HepG2 (cell line): ENCODE results near the gene IRS1. TPM values are rescaled to one million over a fixed set of nuclear protein-coding genes. Genes with fewer than 3 reads are reported as not detected.

ENCODE experiments used
- EP300 ChIP-seq, 3 experiments: sonication (generic) in 1 of 3; formaldehyde crosslinking in 1 of 3; IDR thresholded peaks; 2 replicates each; pipeline versions ENCODE4 v1.5.1 to v1.6.1; 2011 to 2020; ENCODE audit warnings: low read depth in 2 of 3, low read length in 2 of 3, borderline replicate concordance in 1 of 3, improper control_type of control experiment in 1 of 3, mild to moderate bottlenecking in 1 of 3, missing genetic modification reagents in 1 of 3, moderate library complexity in 1 of 3
- HDAC2 ChIP-seq: sonication (generic); formaldehyde crosslinking; IDR thresholded peaks from 2 replicates; pipeline ENCODE4 v1.4.0; 2020; ENCODE audit warnings: missing genetic modification reagents
- ISL2 ChIP-seq: sonication (generic); formaldehyde crosslinking; IDR thresholded peaks from 2 replicates; pipeline ENCODE4 v1.5.0; 2020; ENCODE audit warnings: missing genetic modification reagents
- KDM4B ChIP-seq: sonication (generic); formaldehyde crosslinking; IDR thresholded peaks from 2 replicates; pipeline ENCODE4 v1.4.0; 2020; ENCODE audit warnings: missing genetic modification reagents
- MAFK ChIP-seq, 2 experiments: IDR thresholded peaks in 1 of 2; conservative IDR thresholded peaks in 1 of 2; 2 replicates each; pipeline ENCODE4 v1.6.1; 2011; ENCODE audit warnings: improper control_type of control experiment in 2 of 2, low read length in 2 of 2
- MYC ChIP-seq: sonication (generic); formaldehyde crosslinking; IDR thresholded peaks from 2 replicates; pipeline ENCODE4 v1.9.0; 2021; ENCODE audit warnings: missing genetic modification reagents, borderline replicate concordance
- NFIC ChIP-seq: IDR thresholded peaks from 2 replicates; pipeline ENCODE4 v1.6.1; 2012; ENCODE audit warnings: mild to moderate bottlenecking, low read length, inconsistent platforms
- NR2C2 ChIP-seq: sonication (generic); formaldehyde crosslinking; IDR thresholded peaks from 2 replicates; pipeline ENCODE4 v1.4.0; 2020; ENCODE audit warnings: missing genetic modification reagents, mild to moderate bottlenecking, moderate library complexity, borderline replicate concordance
- PPARG ChIP-seq: conservative IDR thresholded peaks from 2 replicates; pipeline ENCODE4 v1.6.1; 2016; ENCODE audit warnings: missing biosample characterization, missing genetic modification reagents
- RNF2 ChIP-seq: fragments of 450-650 bp; conservative IDR thresholded peaks from 2 replicates; pipeline ENCODE4 v1.6.1; 2016; ENCODE audit warnings: low read depth
- SETDB1 ChIP-seq: sonication (generic); formaldehyde crosslinking; IDR thresholded peaks from 2 replicates; pipeline ENCODE4 v1.5.1; 2020; ENCODE audit warnings: missing genetic modification reagents, mild to moderate bottlenecking, borderline replicate concordance
- SMAD9 ChIP-seq: sonication (generic); formaldehyde crosslinking; IDR thresholded peaks from 2 replicates; pipeline ENCODE4 v1.5.1; 2020; ENCODE audit warnings: mild to moderate bottlenecking, missing genetic modification reagents
- SOX13 ChIP-seq, 3 experiments: fragments of 450-650 bp in 1 of 3; sonication (generic) in 1 of 3; formaldehyde crosslinking in 1 of 3; IDR thresholded peaks in 2 of 3; conservative IDR thresholded peaks in 1 of 3; 2 replicates each; pipeline versions ENCODE4 v1.5.0 to v1.6.1; 2016 to 2020; ENCODE audit warnings: antibody characterized with exemption in 1 of 3, mild to moderate bottlenecking in 1 of 3, missing compliant biosample characterization in 1 of 3, missing genetic modification reagents in 1 of 3, moderate library complexity in 1 of 3
- SP140L ChIP-seq: sonication (generic); formaldehyde crosslinking; IDR thresholded peaks from 2 replicates; pipeline ENCODE4 v1.4.0; 2020; ENCODE audit warnings: missing genetic modification reagents, borderline replicate concordance
- TBX2 ChIP-seq: sonication (generic); formaldehyde crosslinking; IDR thresholded peaks from 2 replicates; pipeline ENCODE4 v1.5.0; 2020; ENCODE audit warnings: missing genetic modification reagents, mild to moderate bottlenecking, borderline replicate concordance
- ZEB1 ChIP-seq: IDR thresholded peaks from 2 replicates; pipeline ENCODE4 v1.6.1; 2012; ENCODE audit warnings: mild to moderate bottlenecking, low read depth, inconsistent platforms; ENCODE audit not compliant: insufficient replicate concordance
- ZIK1 ChIP-seq: sonication (generic); formaldehyde crosslinking; IDR thresholded peaks from 2 replicates; pipeline ENCODE4 v1.5.0; 2020; ENCODE audit warnings: mild to moderate bottlenecking, low read depth, missing genetic modification reagents, borderline replicate concordance
- ZNF207 ChIP-seq: fragments of 450-650 bp; IDR thresholded peaks from 2 replicates; pipeline ENCODE4 v1.6.1; 2016; ENCODE audit warnings: antibody characterized with exemption, borderline replicate concordance
- ZNF317 ChIP-seq: sonication (generic); formaldehyde crosslinking; IDR thresholded peaks from 2 replicates; pipeline ENCODE4 v1.5.0; 2020; ENCODE audit warnings: mild to moderate bottlenecking, missing genetic modification reagents
- ZNF788 ChIP-seq: sonication (generic); formaldehyde crosslinking; IDR thresholded peaks from 2 replicates; pipeline ENCODE4 v1.5.0; 2020; ENCODE audit warnings: mild to moderate bottlenecking, missing genetic modification reagents, borderline replicate concordance
- polyA plus RNA-seq, 8 experiments: library from polyadenylated mRNA; depleted of rRNA in 3 of 8; stranded (reverse) in 7 of 8; unstranded in 1 of 8; fragments of >200 nt; fragmentation: Illumina TruSeq in 4 of 8; extraction: Trizol in 4 of 8; gene quantifications; 2 replicates each; pipeline versions ENCODE4 v1.2.1 to v1.2.3, GENCODE V29; 2011 to 2016; ENCODE audit warnings: low read depth in 4 of 8, missing spikeins in 1 of 8, mixed read lengths in 1 of 8; ENCODE audit not compliant: insufficient read depth in 1 of 8
- total RNA-seq, 5 experiments: library from RNA; depleted of rRNA; stranded (reverse); fragments of >200 nt; fragmentation: Illumina TruSeq; extraction: Trizol; gene quantifications; 2 replicates each; pipeline ENCODE4 v1.2.3, GENCODE V29; 2016; ENCODE audit warnings: low read depth in 1 of 5
- TF ChIP-seq, protein P1 (sequence below): sonication (generic); IDR thresholded peaks from 2 replicates; pipeline ENCODE4 v1.6.1; 2016; ENCODE audit warnings: low read depth, borderline replicate concordance
- TF ChIP-seq, protein P2 (sequence below): sonication (generic); formaldehyde crosslinking; IDR thresholded peaks from 2 replicates; pipeline ENCODE4 v1.4.0; 2020; ENCODE audit warnings: missing genetic modification reagents
- TF ChIP-seq, protein P3 (sequence below): sonication (generic); formaldehyde crosslinking; IDR thresholded peaks from 2 replicates; pipeline ENCODE4 v1.9.0; 2022; ENCODE audit warnings: low read depth, missing genetic modification reagents

Gene IRS1
- total and polyA plus RNA-seq, 2 of the 13 experiments (the other 11 are each of a cell fraction or from before 2014, with no cell fraction given), result 8.7 to 9.0 TPM

DNA sequence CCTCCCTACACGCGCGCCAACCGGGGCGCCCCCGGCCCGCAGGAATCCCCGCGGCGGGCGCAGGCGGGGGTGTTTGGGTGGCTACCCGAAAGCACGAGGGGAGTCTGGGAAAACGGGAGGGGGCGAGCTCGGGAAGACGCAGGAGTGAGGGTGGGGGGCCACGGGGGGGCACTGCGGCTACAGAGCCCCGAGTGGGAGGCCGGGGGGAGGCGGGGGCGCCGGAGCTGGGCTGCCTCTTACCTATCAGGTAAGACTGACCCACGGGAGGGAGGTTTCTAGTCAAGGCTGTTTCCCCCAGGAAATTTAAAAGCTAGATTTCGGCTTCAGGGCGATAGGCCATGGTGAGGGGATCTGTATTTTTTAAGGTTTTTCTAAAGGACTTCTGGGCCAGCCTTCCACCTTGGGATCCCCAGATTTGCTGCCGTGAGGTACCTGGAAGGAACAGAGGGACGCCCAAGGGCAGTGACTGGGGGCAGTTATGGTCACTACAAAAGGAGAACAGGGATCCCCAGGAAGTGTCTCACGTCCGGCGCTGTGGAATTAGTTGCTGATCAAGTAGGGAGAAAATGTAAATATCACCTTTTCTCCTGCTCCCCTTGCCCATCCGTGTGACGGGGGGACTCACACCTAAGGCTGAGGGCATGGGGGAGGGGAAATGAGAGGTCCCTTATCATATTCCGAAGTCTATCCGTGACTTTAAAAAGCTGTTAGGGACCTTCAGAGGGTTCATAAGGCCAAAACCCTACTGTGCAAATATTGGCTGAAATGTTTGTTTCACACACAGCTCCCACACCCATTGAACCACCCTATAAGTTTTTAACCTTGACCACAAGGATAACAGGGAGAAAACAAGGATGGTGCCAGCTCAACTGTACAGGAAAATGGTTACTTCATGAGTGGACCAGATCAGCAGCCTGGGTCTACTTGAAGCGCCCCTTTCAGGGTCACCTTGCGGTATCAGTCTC lies 638 bp upstream of the IRS1 start (continued):
- peak; percentile 94 for TF ChIP-seq SOX13 (IDR thresholded peaks at IDR 0.05)
- TF ChIP-seq SOX13 (CRISPR knock-in tag; conservative IDR thresholded peaks at IDR 0.05 in 1 of 2, IDR thresholded peaks at IDR 0.05 in 1 of 2), result peak in 1 of 2 experiments; percentile 96; a peak in 2 of 4 replicates
- TF ChIP-seq TBX2 (CRISPR knock-in tag), result peak; percentile 100
- TF ChIP-seq MAFK (conservative IDR thresholded peaks at IDR 0.05 in 1 of 2, IDR thresholded peaks at IDR 0.05 in 1 of 2; ENCODE audit: low read length in 2 of 2), result no peak; a peak in 1 of 4 replicates
- TF ChIP-seq, protein P1, sequence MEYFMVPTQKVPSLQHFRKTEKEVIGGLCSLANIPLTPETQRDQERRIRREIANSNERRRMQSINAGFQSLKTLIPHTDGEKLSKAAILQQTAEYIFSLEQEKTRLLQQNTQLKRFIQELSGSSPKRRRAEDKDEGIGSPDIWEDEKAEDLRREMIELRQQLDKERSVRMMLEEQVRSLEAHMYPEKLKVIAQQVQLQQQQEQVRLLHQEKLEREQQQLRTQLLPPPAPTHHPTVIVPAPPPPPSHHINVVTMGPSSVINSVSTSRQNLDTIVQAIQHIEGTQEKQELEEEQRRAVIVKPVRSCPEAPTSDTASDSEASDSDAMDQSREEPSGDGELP, result peak; percentile 64; the same call in 1 of the 2 replicates
- peak; percentile 47 for TF ChIP-seq MYC (CRISPR knock-in tag)
- TF ChIP-seq, protein P2, sequence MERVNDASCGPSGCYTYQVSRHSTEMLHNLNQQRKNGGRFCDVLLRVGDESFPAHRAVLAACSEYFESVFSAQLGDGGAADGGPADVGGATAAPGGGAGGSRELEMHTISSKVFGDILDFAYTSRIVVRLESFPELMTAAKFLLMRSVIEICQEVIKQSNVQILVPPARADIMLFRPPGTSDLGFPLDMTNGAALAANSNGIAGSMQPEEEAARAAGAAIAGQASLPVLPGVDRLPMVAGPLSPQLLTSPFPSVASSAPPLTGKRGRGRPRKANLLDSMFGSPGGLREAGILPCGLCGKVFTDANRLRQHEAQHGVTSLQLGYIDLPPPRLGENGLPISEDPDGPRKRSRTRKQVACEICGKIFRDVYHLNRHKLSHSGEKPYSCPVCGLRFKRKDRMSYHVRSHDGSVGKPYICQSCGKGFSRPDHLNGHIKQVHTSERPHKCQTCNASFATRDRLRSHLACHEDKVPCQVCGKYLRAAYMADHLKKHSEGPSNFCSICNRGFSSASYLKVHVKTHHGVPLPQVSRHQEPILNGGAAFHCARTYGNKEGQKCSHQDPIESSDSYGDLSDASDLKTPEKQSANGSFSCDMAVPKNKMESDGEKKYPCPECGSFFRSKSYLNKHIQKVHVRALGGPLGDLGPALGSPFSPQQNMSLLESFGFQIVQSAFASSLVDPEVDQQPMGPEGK (CRISPR knock-in tag), result peak; percentile 90
- peak; percentile 99 for TF ChIP-seq ISL2 (CRISPR knock-in tag)
- peak; percentile 89 to 100 for TF ChIP-seq EP300 (IDR thresholded peaks at IDR 0.05; ENCODE audit: low read depth in 2 of 2, low read length in 2 of 2)
- TF ChIP-seq EP300 (CRISPR knock-in tag; IDR thresholded peaks at IDR 0.05; ENCODE audit: borderline replicate concordance), result peak; percentile 94; the same call in 1 of the 2 replicates
- TF ChIP-seq, protein P3, sequence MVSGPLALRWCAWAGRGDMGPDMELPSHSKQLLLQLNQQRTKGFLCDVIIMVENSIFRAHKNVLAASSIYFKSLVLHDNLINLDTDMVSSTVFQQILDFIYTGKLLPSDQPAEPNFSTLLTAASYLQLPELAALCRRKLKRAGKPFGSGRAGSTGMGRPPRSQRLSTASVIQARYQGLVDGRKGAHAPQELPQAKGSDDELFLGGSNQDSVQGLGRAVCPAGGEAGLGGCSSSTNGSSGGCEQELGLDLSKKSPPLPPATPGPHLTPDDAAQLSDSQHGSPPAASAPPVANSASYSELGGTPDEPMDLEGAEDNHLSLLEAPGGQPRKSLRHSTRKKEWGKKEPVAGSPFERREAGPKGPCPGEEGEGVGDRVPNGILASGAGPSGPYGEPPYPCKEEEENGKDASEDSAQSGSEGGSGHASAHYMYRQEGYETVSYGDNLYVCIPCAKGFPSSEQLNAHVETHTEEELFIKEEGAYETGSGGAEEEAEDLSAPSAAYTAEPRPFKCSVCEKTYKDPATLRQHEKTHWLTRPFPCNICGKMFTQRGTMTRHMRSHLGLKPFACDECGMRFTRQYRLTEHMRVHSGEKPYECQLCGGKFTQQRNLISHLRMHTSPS (CRISPR knock-in tag), result peak; percentile 75; the same call in 1 of the 2 replicates
- TF ChIP-seq ZIK1 (CRISPR knock-in tag), result no peak
- peak; percentile 73; the same call in 1 of the 2 replicates for TF ChIP-seq ZNF788 (CRISPR knock-in tag)
- TF ChIP-seq ZNF207, result no peak
- peak; percentile 35; the same call in 1 of the 2 replicates for TF ChIP-seq KDM4B (CRISPR knock-in tag)
- 0 out of 2 replicates have a peak, but pooled peaks have one; percentile 35 for TF ChIP-seq SMAD9 (CRISPR knock-in tag)
- TF ChIP-seq ZEB1, result peak; percentile 95
- TF ChIP-seq ZNF317 (CRISPR knock-in tag), result peak; percentile 0; the same call in 1 of the 2 replicates
- peak; percentile 78 for TF ChIP-seq NR2C2 (CRISPR knock-in tag)
- TF ChIP-seq RNF2, result no peak
- TF ChIP-seq SETDB1 (CRISPR knock-in tag), result no peak
- TF ChIP-seq SP140L (CRISPR knock-in tag), result 0 out of 2 replicates have a peak, but pooled peaks have one; percentile 84
- TF ChIP-seq HDAC2 (CRISPR knock-in tag), result peak; percentile 100
- TF ChIP-seq PPARG, result peak; percentile 89
- peak; percentile 100 for TF ChIP-seq NFIC
